ENCODE results near the gene GIPC3.
A peak's percentile ranks its signal among the peaks of the same experiment; 100 is the strongest.
"Not testable (repeated sequence)": the region's sequence is repeated elsewhere in the genome, so short reads cannot be mapped to it uniquely, and the experiment has no call there.

Gene GIPC3

GRCh38 chr19:3620145-3620816 lies 35.0 kb downstream of the GIPC3 start:
- DNase-seq: no peak

GRCh38 chr19:3620817-3621547 lies 35.7 kb downstream of the GIPC3 start:
- no peak for DNase-seq

- DNase-seq: no peak
Observed at GRCh38 chr19:3621689-3622088, 36.4 kb downstream of the GIPC3 start.

GRCh38 chr19:3622224-3622623 lies 36.9 kb downstream of the GIPC3 start:
- DNase-seq: no peak

GRCh38 chr19:3623716-3624115 lies 38.4 kb downstream of the GIPC3 start:
- DNase-seq: no peak

GRCh38 chr19:3625996-3626472 lies 40.8 kb downstream of the GIPC3 start:
- DNase-seq: peak in 1 of 5 donors; percentile 8

- DNase-seq: peak; percentile 96 to 99 (median 98)
Observed at GRCh38 chr19:3626473-3627350, 41.4 kb downstream of the GIPC3 start, which contains the start of gene CACTIN. Gene CACTIN (minus strand): TSS chr19:3626790. CDS start chr19:3626762, 28 bp downstream.

- no peak for DNase-seq
Observed at GRCh38 chr19:3627351-3627723, 42.1 kb downstream of the GIPC3 start.

GRCh38 chr19:3628766-3629165 lies 43.5 kb downstream of the GIPC3 start:
- not testable (repeated sequence) for DNase-seq

- no peak for DNase-seq
Observed at GRCh38 chr19:3631053-3631861, 46.0 kb downstream of the GIPC3 start.

GRCh38 chr19:3632098-3632497 lies 46.8 kb downstream of the GIPC3 start:
- DNase-seq: no peak

- no peak for DNase-seq
Observed at GRCh38 chr19:3632739-3633558, 47.7 kb downstream of the GIPC3 start.

GRCh38 chr19:3633559-3633988 lies 48.3 kb downstream of the GIPC3 start:
- DNase-seq: no peak

GRCh38 chr19:3634496-3635045 lies 49.3 kb downstream of the GIPC3 start:
- DNase-seq: no peak

- DNase-seq: no peak
Observed at GRCh38 chr19:3636506-3636905, 51.2 kb downstream of the GIPC3 start.

- DNase-seq: no peak
Observed at GRCh38 chr19:3636962-3637361, 51.7 kb downstream of the GIPC3 start.

GRCh38 chr19:3637621-3638020 lies 52.3 kb downstream of the GIPC3 start:
- no peak for DNase-seq

GRCh38 chr19:3638208-3639193 lies 53.2 kb downstream of the GIPC3 start:
- DNase-seq: no peak

- no peak for DNase-seq
Observed at GRCh38 chr19:3639479-3639878, 54.2 kb downstream of the GIPC3 start.
